Erythroblast (primary cell): ENCODE measurements around the gene MYO1D.

Source experiments
- GATA1 ChIP-seq: IDR thresholded peaks from 2 replicates; pipeline ENCODE4 v1.6.1; 2011; ENCODE audit warnings: low read depth, mild to moderate bottlenecking, control low read depth, low read length, moderate library complexity
- POLR2A ChIP-seq: IDR thresholded peaks from 2 replicates; pipeline ENCODE4 v1.6.1; 2011; ENCODE audit warnings: mild to moderate bottlenecking, low read length

DNA sequence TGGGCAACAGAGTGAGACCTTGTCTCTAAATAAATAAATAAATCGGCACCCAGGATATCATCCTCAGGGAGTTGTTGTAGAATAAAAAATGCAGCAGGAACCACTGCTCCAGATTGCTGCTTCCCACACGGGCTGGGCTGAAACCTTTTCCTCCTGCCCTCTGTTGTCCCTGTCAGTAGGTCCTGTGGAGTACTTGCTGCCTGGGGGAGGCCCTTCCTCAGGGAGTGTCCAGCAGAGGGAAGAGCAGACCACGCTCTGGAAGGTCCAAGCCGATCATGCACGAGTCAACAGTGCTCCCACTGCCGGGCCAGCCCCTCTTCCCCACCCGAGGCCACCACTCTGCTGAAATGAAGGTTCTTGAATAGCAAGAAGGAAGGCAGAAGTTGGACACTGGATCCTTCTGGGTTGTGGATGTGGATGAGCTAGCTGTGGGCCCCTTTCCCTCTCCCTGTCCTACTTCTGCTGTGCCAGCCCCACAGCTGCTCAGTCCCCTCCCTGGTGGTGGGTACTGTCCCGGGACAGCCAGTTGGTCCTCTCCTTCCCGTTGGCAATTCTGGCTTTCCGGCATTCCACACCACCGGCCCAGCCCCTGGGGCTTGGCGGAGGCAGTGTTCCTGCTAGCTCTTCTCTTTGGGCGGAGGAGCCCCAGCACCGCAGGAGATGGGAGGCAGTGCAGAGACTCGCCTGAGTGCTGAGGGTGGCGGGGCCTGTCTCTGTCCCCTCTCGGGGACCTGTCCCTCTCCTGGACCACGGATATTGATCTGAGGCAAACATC is 379.3 kb downstream of the MYO1D start:
- no peak for TF ChIP-seq POLR2A
- TF ChIP-seq GATA1 = no peak
